Measurements from ENCODE around the gene CIP2A. TPM values are rescaled to one million over a fixed set of nuclear protein-coding genes. Genes with fewer than 3 reads are reported as not detected.

Gene CIP2A
- total and polyA plus RNA-seq, 2 of the 13 experiments (the other 11 are each of a cell fraction or from before 2014, with no cell fraction given): 7.8 to 36.9 TPM

GRCh38 chr3:108538083-108538482 lies 51.2 kb downstream of the CIP2A start:
- Histone ChIP-seq H2AFZ (ENCODE audit: low read length) (no peak overlapping the region), H3K36me3 (replicated peaks in 1 of 2; ENCODE audit: control insufficient read depth in 1 of 2, insufficient read depth in 2 of 2, low read length in 2 of 2) (no peaks in the 10 kb centered on the region), H3K4me1 (ENCODE audit: insufficient read depth, low read length) (no peaks in the 10 kb centered on the region), H3K4me2 (ENCODE audit: low read depth, low read length) (no peak overlapping the region), H3K9ac (ENCODE audit: insufficient read depth, low read depth, low read length) (no peak overlapping the region), H3K27me3 (ENCODE audit: control insufficient read depth in 1 of 2, insufficient read depth in 2 of 2, low read length in 2 of 2) (no peaks in the 10 kb centered on the region; a peak in 1 of 5 replicates), H3K27ac (ENCODE audit: extremely low read length, insufficient read depth, low read length) (no peak overlapping the region), H4K20me1 (ENCODE audit: insufficient read depth, low read length) (no peaks in the 10 kb centered on the region), H3K4me3 (replicated peaks in 1 of 3; ENCODE audit: insufficient read depth in 1 of 3, low read depth in 2 of 3, low read length in 3 of 3) (no peak overlapping the region), H3K79me2 (ENCODE audit: insufficient read depth, low read length) (no peaks in the 10 kb centered on the region), H3K9me3 (ENCODE audit: low read length) (no peaks in the 10 kb centered on the region)
- in situ Hi-C loops (cut with HindIII; ENCODE audit: extremely low pct_ligation_motif_present, low pct_unique_long_range_greater_than_20kb): no loop called here
- TF ChIP-seq RELA (CRISPR knock-in tag; IDR thresholded peaks at IDR 0.05) (no peak), ZNF7 (CRISPR knock-in tag; IDR thresholded peaks at IDR 0.05) (no peak), PAWR (CRISPR knock-in tag; IDR thresholded peaks at IDR 0.05; ENCODE audit: borderline replicate concordance) (no peak), ZNF12 (CRISPR knock-in tag; IDR thresholded peaks at IDR 0.05) (no peak), MAFK (conservative IDR thresholded peaks at IDR 0.05 in 1 of 2, IDR thresholded peaks at IDR 0.05 in 1 of 2; ENCODE audit: low read length in 2 of 2) (no peak), KDM3A (CRISPR knock-in tag; IDR thresholded peaks at IDR 0.05; ENCODE audit: low read depth) (no peak), HNF4G (IDR thresholded peaks at IDR 0.05; ENCODE audit: borderline replicate concordance, low read depth, low read length) (no peak), HNF4G (CRISPR knock-in tag; IDR thresholded peaks at IDR 0.05; ENCODE audit: borderline replicate concordance, low read depth) (no peak), ZNF749 (CRISPR knock-in tag; IDR thresholded peaks at IDR 0.05; ENCODE audit: borderline replicate concordance) (no peak), ZNF558 (CRISPR knock-in tag; IDR thresholded peaks at IDR 0.05; ENCODE audit: borderline replicate concordance) (no peak), WIZ (CRISPR knock-in tag; IDR thresholded peaks at IDR 0.05) (no peak), RORA (CRISPR knock-in tag; IDR thresholded peaks at IDR 0.05) (no peak), ZSCAN12 (CRISPR knock-in tag; IDR thresholded peaks at IDR 0.05) (no peak), SNAI1 (CRISPR knock-in tag; IDR thresholded peaks at IDR 0.05; ENCODE audit: borderline replicate concordance) (no peak), HNRNPK (IDR thresholded peaks at IDR 0.05; ENCODE audit: low read depth, low read length, poor library complexity, severe bottlenecking) (no peak), MAF1 (CRISPR knock-in tag; IDR thresholded peaks at IDR 0.05; ENCODE audit: borderline replicate concordance) (no peak), ZSCAN30 (CRISPR knock-in tag; IDR thresholded peaks at IDR 0.05) (no peak), TAF1 (CRISPR knock-in tag; IDR thresholded peaks at IDR 0.05) (no peak), HOXA7 (CRISPR knock-in tag; IDR thresholded peaks at IDR 0.05) (no peak), ZNF790 (CRISPR knock-in tag; IDR thresholded peaks at IDR 0.05; ENCODE audit: borderline replicate concordance) (no peak)
- DNase-seq (ENCODE audit: low spot score): no peak
- POLR2A ChIA-PET: no interaction called here
- intact Hi-C loops (cut with micrococcal nuclease; ENCODE audit: unreplicated experiment): no loop called here
- FAIRE-seq: no peak
- ATAC-seq: no peak
- 94% methylated on average over 4 of the region's 4 CpGs for WGBS (ENCODE audit: low lambda C conversion rate)
- CTCF ChIA-PET (ENCODE audit: low intra/inter-chr PET ratio, low total read pairs): no interaction called here
- BruUV-seq (replicated peaks): no TSS peak
